Fibroblast of lung (primary cell): ENCODE data around the gene MLST8. TPM values are rescaled to one million over a fixed set of nuclear protein-coding genes. Genes with fewer than 3 reads are reported as not detected.

Experiments used
- DNase-seq, 2 donors: peaks; one replicate each; pipeline versions ENCODE4 v3.0.0 to v3.0.0-alpha.2; 2010; ENCODE audit warnings: low read depth in 2 of 2
- H2AFZ ChIP-seq: 2 replicates; pipeline ENCODE4 v1.5.1; 2012; ENCODE audit warnings: low read length, control low read depth, inconsistent platforms
- H3K27ac ChIP-seq: 2 replicates; pipeline ENCODE4 v1.5.1; 2011; ENCODE audit warnings: low read length, control low read depth; ENCODE audit not compliant: insufficient read depth
- H3K27me3 ChIP-seq: 2 replicates; pipeline ENCODE4 v1.5.1; 2011; ENCODE audit warnings: mild to moderate bottlenecking, low read length; ENCODE audit not compliant: control insufficient read depth, insufficient read depth
- H3K36me3 ChIP-seq: 2 replicates; pipeline ENCODE4 v1.5.1; 2011; ENCODE audit warnings: low read length; ENCODE audit not compliant: control insufficient read depth, insufficient read depth
- H3K4me1 ChIP-seq: 2 replicates; pipeline ENCODE4 v1.5.1; 2011; ENCODE audit warnings: low read length; ENCODE audit not compliant: control insufficient read depth, insufficient read depth; ENCODE audit errors: extremely low read depth
- H3K4me2 ChIP-seq: 2 replicates; pipeline ENCODE4 v1.5.1; 2011; ENCODE audit warnings: low read length, control low read depth; ENCODE audit not compliant: insufficient read depth; ENCODE audit errors: extremely low read depth
- H3K4me3 ChIP-seq, 4 experiments: fragments of 200-600 bp in 1 of 4; sonication (generic) in 1 of 4; replicated peaks in 1 of 4; 2 replicates each; pipeline ENCODE4 v1.5.1; 2011 to 2016; ENCODE audit warnings: low read length in 4 of 4, low read depth in 3 of 4, mild to moderate bottlenecking in 3 of 4, control low read depth in 2 of 4, inconsistent platforms in 1 of 4, mixed read lengths in 1 of 4; ENCODE audit not compliant: insufficient read depth in 1 of 4; ENCODE audit errors: control extremely low read depth in 1 of 4
- H3K79me2 ChIP-seq: 2 replicates; pipeline ENCODE4 v1.5.1; 2012; ENCODE audit warnings: mild to moderate bottlenecking, low read length, inconsistent platforms; ENCODE audit not compliant: control insufficient read depth, insufficient read depth
- H3K9ac ChIP-seq: 2 replicates; pipeline ENCODE4 v1.5.1; 2011; ENCODE audit warnings: mild to moderate bottlenecking, low read length, control low read depth; ENCODE audit not compliant: insufficient read depth
- H3K9me3 ChIP-seq: 2 replicates; pipeline ENCODE4 v1.5.1; 2012; ENCODE audit warnings: low read depth, low read length; ENCODE audit not compliant: control insufficient read depth, insufficient read depth
- H4K20me1 ChIP-seq: 2 replicates; pipeline ENCODE4 v1.5.1; 2011; ENCODE audit warnings: low read length; ENCODE audit not compliant: control insufficient read depth, insufficient read depth; ENCODE audit errors: extremely low read depth
- CTCF ChIP-seq, 2 donors: IDR thresholded peaks in 1 of 2; conservative IDR thresholded peaks in 1 of 2; 1 replicate in 1 of 2; 2 replicates in 1 of 2; pipeline ENCODE4 v1.5.1; 2011 to 2012; ENCODE audit warnings: low read length in 2 of 2, control low read depth in 1 of 2, inconsistent platforms in 1 of 2, low read depth in 1 of 2, mild to moderate bottlenecking in 1 of 2
- EZH2 ChIP-seq: IDR thresholded peaks from 2 replicates; pipeline ENCODE4 v1.5.1; 2012; ENCODE audit warnings: low read length, control low read depth, mild to moderate bottlenecking; ENCODE audit errors: missing control alignments
- polyA plus RNA-seq, 2 donors: library from polyadenylated mRNA; depleted of rRNA in 1 of 2; stranded (reverse) in 1 of 2; unstranded in 1 of 2; fragments of >200 nt; gene quantifications; 2 replicates each; pipeline ENCODE4 v1.2.1, GENCODE V29; 2011 to 2012; ENCODE audit warnings: missing spikeins in 1 of 2
- total RNA-seq: library from RNA; depleted of rRNA; stranded (reverse); fragments of >200 nt; gene quantifications from 2 replicates; pipeline ENCODE4 v1.2.1, GENCODE V29; 2014

MLST8 gene
- total and polyA plus RNA-seq, 2 donors (not counting 1 experiment from before 2014, with no cell fraction given) = 16.8 to 30.9 TPM

- Histone ChIP-seq H3K79me2 (no peaks in the 10 kb centered on the region), H3K36me3 (peaks cover 30% of the 10 kb centered on the region), H3K27me3 (no peaks in the 10 kb centered on the region), H3K9ac (no peak overlapping the region), H3K4me1 (peaks cover 2% of the 10 kb centered on the region), H4K20me1 (no peaks in the 10 kb centered on the region), H2AFZ (no peak overlapping the region), H3K4me2 (no peak overlapping the region), H3K9me3 (no peaks in the 10 kb centered on the region), H3K4me3 (no peak overlapping the region), H3K27ac (no peak overlapping the region)
- DNase-seq = no peak
- no peak for TF ChIP-seq EZH2
- TF ChIP-seq CTCF (conservative IDR thresholded peaks at IDR 0.05 in 1 of 2, IDR thresholded peaks at IDR 0.05 in 1 of 2; ENCODE audit: low read depth in 1 of 2, low read length in 2 of 2) = no peak
Observed at GRCh38 chr16:2235234-2235651, 30.0 kb downstream of the MLST8 start.

GRCh38 chr16:2235695-2236336, 30.6 kb downstream of the MLST8 start:
- no peaks in the 10 kb centered on the region for H3K9me3 ChIP-seq
- H3K4me3 ChIP-seq = no peak overlapping the region
- H3K4me2 ChIP-seq = no peak overlapping the region
- peaks cover 30% of the 10 kb centered on the region for H3K36me3 ChIP-seq
- H3K27ac ChIP-seq = no peak overlapping the region
- no peak for DNase-seq
- H3K4me1 ChIP-seq = peaks cover 2% of the 10 kb centered on the region
- no peak overlapping the region for H3K9ac ChIP-seq
- no peaks in the 10 kb centered on the region for H3K79me2 ChIP-seq
- H2AFZ ChIP-seq = no peak overlapping the region
- H4K20me1 ChIP-seq = no peaks in the 10 kb centered on the region
- H3K27me3 ChIP-seq = no peaks in the 10 kb centered on the region
- no peak for TF ChIP-seq CTCF (conservative IDR thresholded peaks at IDR 0.05 in 1 of 2, IDR thresholded peaks at IDR 0.05 in 1 of 2; ENCODE audit: low read depth in 1 of 2, low read length in 2 of 2)
- no peak for TF ChIP-seq EZH2

GRCh38 chr16:2236337-2237101, 31.3 kb downstream of the MLST8 start, which contains the start of gene DNASE1L2:
TSS of gene DNASE1L2 (plus strand) at chr16:2236444. CDS start at chr16:2236817, 373 bp downstream.
- Histone ChIP-seq H2AFZ (no peak within 1 kb of the TSS), H3K27ac (no peak within 1 kb of the TSS), H3K4me3 (peak within 1 kb of the TSS in 2 of 4 experiments; percentile 22 to 44), H3K9me3 (no peaks in the 10 kb centered on the region), H3K9ac (peak within 1 kb of the TSS; percentile 16), H3K4me1 (peaks cover 2% of the 10 kb centered on the region), H3K4me2 (peak within 1 kb of the TSS; percentile 54), H4K20me1 (no peaks in the 10 kb centered on the region), H3K36me3 (peaks cover 28% of the 10 kb centered on the region), H3K79me2 (no peaks in the 10 kb centered on the region), H3K27me3 (no peaks in the 10 kb centered on the region)
- peak in 1 of 2 donors; percentile 35 for DNase-seq
- no peak for TF ChIP-seq CTCF (conservative IDR thresholded peaks at IDR 0.05 in 1 of 2, IDR thresholded peaks at IDR 0.05 in 1 of 2; ENCODE audit: low read depth in 1 of 2, low read length in 2 of 2)
- TF ChIP-seq EZH2 = no peak
